Stimulated activated naive B cell treated with anti-CD40 and anti-IgM and Interleukin-4, amounts not matched to agents 10 μg/mL and 1 μg/mL and 100 μg/mL, for 72 hours (primary cell): ENCODE results near the gene MLPH.

ENCODE experiments used
- ATAC-seq, 2 donors: fragments of 150-1000 bp; cut with Tn5 transposase; replicated peaks; 2 replicates each; pipeline ENCODE4 v1.10.0; 2021; ENCODE audit warnings: moderate library complexity in 1 of 2
- DNase-seq: peaks from one replicate; pipeline ENCODE4 v3.0.0; 2021
- H3K27ac Mint-ChIP-seq: one replicate; pipeline ENCODE4 v1.8.0; 2022; ENCODE audit warnings: mild to moderate bottlenecking, mixed read lengths
- H3K27me3 Mint-ChIP-seq, 2 donors: one replicate each; pipeline ENCODE4 v1.8.0; 2022; ENCODE audit warnings: mixed read lengths in 2 of 2
- H3K36me3 Mint-ChIP-seq, 2 donors: one replicate each; pipeline ENCODE4 v1.8.0; 2022; ENCODE audit warnings: mixed read lengths in 2 of 2, mild to moderate bottlenecking in 1 of 2
- H3K4me1 Mint-ChIP-seq, 2 donors: one replicate each; pipeline ENCODE4 v1.8.0; 2022; ENCODE audit warnings: mixed read lengths in 2 of 2, mild to moderate bottlenecking in 1 of 2
- H3K4me3 Mint-ChIP-seq, 2 donors: one replicate each; pipeline ENCODE4 v1.8.0; 2022; ENCODE audit warnings: mild to moderate bottlenecking in 2 of 2, mixed read lengths in 2 of 2, moderate library complexity in 1 of 2
- H3K9me3 Mint-ChIP-seq, 2 donors: one replicate each; pipeline ENCODE4 v1.8.0; 2022; ENCODE audit warnings: mixed read lengths in 2 of 2, mild to moderate bottlenecking in 1 of 2

MLPH gene

GRCh38 chr2:237507512-237507911 is 20.5 kb downstream of the MLPH start:
- no peak for ATAC-seq
- no peaks in the 10 kb centered on the region for H3K9me3 Mint-ChIP-seq
- H3K27me3 Mint-ChIP-seq, result peaks cover 30 to 43% of the 10 kb centered on the region in 2 donors
- no peaks in the 10 kb centered on the region for H3K36me3 Mint-ChIP-seq
- no peak overlapping the region for H3K4me3 Mint-ChIP-seq
- no peak for DNase-seq
- no peak overlapping the region for H3K27ac Mint-ChIP-seq
- no peaks in the 10 kb centered on the region for H3K4me1 Mint-ChIP-seq

GRCh38 chr2:237508361-237508760 is 21.3 kb downstream of the MLPH start:
- DNase-seq, result no peak
- Mint-ChIP-seq H3K27ac (no peak overlapping the region), H3K4me1 (no peaks in the 10 kb centered on the region), H3K4me3 (no peak overlapping the region), H3K36me3 (no peaks in the 10 kb centered on the region), H3K27me3 (peaks cover 28 to 43% of the 10 kb centered on the region in 2 donors), H3K9me3 (no peaks in the 10 kb centered on the region)
- no peak for ATAC-seq

GRCh38 chr2:237509151-237509550 is 22.1 kb downstream of the MLPH start:
- Mint-ChIP-seq H3K36me3 (no peaks in the 10 kb centered on the region), H3K4me1 (no peaks in the 10 kb centered on the region), H3K9me3 (no peaks in the 10 kb centered on the region), H3K27ac (no peak overlapping the region), H3K27me3 (peaks cover 23 to 43% of the 10 kb centered on the region in 2 donors), H3K4me3 (no peak overlapping the region)
- no peak for DNase-seq
- no peak for ATAC-seq

DNA sequence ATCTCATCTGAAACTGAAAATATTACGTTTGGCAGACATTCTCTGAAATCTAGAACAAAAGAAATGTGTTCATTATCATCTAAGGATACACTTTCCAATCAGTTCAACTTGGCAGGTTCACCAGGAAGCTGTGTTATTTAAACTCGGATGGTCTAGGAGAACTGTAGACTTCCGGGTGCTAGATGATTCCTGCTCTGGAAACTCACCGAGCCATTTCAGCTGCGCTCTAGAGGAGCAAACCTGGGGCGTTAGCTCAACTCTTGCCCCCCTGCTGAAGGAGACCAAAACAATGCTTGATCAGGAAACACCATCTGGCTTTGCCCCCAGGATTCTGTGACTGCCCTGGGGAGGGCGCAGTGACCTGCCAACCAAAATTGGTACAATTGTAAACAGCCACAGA is 22.9 kb downstream of the MLPH start:
- Mint-ChIP-seq H3K27me3 (peaks cover 19 to 38% of the 10 kb centered on the region in 2 donors), H3K4me1 (no peaks in the 10 kb centered on the region), H3K4me3 (no peak overlapping the region), H3K27ac (no peak overlapping the region), H3K36me3 (no peaks in the 10 kb centered on the region), H3K9me3 (no peaks in the 10 kb centered on the region)
- DNase-seq, result no peak
- no peak for ATAC-seq

DNA sequence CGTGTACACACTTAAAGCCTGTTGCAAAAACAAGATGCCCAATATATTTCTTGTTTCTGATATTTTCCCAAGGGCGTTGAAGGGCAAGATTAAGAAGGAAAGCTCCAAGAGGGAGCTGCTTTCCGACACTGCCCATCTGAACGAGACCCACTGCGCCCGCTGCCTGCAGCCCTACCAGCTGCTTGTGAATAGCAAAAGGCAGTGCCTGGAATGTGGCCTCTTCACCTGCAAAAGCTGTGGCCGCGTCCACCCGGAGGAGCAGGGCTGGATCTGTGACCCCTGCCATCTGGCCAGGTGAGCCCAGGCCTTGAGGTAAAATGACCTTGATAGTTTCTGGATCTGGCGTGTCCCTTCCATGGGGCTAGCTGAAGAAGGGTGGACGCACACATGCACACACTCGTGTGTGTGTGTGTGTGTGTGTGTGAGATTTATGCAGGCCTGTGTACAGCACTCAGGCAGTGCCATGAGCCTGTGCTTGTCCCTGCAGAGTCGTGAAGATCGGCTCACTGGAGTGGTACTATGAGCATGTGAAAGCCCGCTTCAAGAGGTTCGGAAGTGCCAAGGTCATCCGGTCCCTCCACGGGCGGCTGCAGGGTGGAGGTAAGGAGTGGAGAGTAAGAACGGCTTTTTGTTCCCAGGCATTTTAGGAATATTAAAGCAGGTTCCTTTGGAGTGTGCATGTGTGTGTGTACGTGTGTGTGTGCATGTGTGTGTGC is 23.6 kb downstream of the MLPH start:
- H3K27me3 Mint-ChIP-seq, result peaks cover 16 to 30% of the 10 kb centered on the region in 2 donors
- ATAC-seq, result no peak
- no peak overlapping the region for H3K4me3 Mint-ChIP-seq
- no peaks in the 10 kb centered on the region for H3K9me3 Mint-ChIP-seq
- no peaks in the 10 kb centered on the region for H3K4me1 Mint-ChIP-seq
- H3K27ac Mint-ChIP-seq, result no peak overlapping the region
- DNase-seq, result no peak
- H3K36me3 Mint-ChIP-seq, result no peaks in the 10 kb centered on the region

- Mint-ChIP-seq H3K4me3 (no peak overlapping the region), H3K9me3 (no peaks in the 10 kb centered on the region), H3K27ac (no peak overlapping the region), H3K27me3 (peaks cover 15 to 23% of the 10 kb centered on the region in 2 donors), H3K4me1 (no peaks in the 10 kb centered on the region), H3K36me3 (no peaks in the 10 kb centered on the region)
- DNase-seq (no peak), ATAC-seq (no peak)
Observed at GRCh38 chr2:237511433-237511832, 24.4 kb downstream of the MLPH start.

DNA sequence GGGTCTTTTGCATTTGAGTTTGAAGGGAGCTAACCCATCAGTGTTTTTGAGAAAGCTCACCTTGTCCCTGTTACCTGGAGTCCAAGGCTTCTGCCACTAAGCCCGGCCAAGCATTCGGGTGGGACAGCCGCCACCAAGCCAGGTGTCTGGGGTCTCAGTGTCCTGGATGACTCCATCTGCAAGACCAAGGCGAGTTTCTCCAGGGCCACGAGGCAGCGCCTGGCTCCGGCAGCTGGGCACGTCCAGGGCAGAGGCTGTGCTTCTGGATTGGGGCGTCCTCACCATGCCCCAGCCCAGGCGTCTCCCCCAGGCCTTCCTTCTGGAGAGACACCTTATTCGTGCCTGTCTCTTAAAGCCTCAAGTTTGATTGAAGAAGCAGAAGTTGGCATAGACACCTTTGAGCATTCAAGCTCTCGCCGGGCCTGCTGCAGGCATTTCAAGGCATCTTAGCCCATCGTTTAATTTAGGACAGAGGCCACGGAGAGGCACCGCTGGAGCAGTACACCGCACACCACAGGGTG is 24.9 kb downstream of the MLPH start:
- peaks cover 15 to 25% of the 10 kb centered on the region in 2 donors for H3K27me3 Mint-ChIP-seq
- H3K4me3 Mint-ChIP-seq, result no peak overlapping the region
- no peaks in the 10 kb centered on the region for H3K36me3 Mint-ChIP-seq

GRCh38 chr2:237512774-237513466 is 25.9 kb downstream of the MLPH start:
- Mint-ChIP-seq H3K27ac (no peak overlapping the region), H3K27me3 (peaks cover 15 to 26% of the 10 kb centered on the region in 2 donors), H3K9me3 (peaks cover 3 to 5% of the 10 kb centered on the region in 2 donors), H3K4me1 (no peaks in the 10 kb centered on the region), H3K36me3 (no peaks in the 10 kb centered on the region), H3K4me3 (no peak overlapping the region)
- ATAC-seq (peak; percentile 89 to 92), DNase-seq (peak; percentile 59)

More for the DNA sequence above, 24.9 kb downstream of the MLPH start:
- Mint-ChIP-seq H3K9me3 (peaks cover 0 to 2% of the 10 kb centered on the region in 2 donors), H3K4me1 (no peaks in the 10 kb centered on the region), H3K27ac (no peak overlapping the region)
- DNase-seq, result no peak
- no peak for ATAC-seq

DNA sequence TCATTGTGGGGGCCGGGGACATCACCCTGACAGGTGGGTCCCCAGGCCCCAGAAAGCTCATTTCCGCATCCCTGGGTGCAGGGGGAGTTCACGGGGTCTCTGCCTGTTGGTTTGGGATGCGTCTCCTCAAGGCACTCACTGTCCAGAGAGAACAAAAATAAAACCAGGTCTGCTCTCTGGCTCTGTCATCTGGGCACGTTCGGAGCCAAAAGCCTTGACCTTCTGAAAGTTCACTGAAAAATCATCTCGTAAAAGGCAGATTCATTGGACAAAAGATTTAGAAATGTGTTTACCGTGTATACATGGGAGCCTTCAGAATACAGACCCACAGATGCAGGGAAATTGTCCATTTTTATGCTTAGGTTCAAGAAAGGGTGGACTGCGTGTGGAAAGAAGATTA is 26.6 kb downstream of the MLPH start:
- no peaks in the 10 kb centered on the region for H3K4me1 Mint-ChIP-seq
- ATAC-seq, result no peak

DNA sequence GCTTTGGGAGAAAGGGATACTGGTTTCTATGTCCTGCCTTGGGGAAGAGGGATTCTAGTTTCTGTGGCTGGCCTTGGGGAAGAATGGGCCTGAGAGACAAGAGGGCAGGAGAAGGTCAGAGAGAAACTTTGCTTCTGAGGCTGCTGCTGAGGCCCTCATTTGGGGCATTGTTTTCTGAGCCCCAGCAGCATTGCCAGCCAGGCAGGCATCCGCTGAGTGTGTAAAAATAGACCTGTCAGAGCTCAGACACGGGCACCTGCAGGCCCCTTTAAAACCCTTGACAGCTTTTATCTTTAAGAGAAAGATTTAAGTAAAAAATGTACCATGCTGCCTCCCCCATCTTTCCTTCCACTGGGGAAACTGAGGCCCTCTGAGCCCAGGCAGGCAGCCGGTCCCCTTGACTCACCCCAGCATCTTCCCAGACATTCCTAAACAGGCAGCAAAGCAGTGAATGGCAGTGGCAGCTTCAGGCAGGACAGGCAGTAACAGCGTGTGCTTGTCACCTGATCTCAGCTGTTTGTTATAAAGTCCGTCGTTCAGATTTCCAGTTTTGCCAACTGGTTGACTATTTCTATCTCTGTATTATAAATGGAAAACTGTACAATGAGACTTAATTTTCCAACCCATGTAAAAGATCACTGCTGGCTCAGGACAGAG is 27.6 kb downstream of the MLPH start:
- ATAC-seq, result no peak

More for the DNA sequence above, 26.6 kb downstream of the MLPH start:
- peaks cover 3 to 5% of the 10 kb centered on the region in 2 donors for H3K9me3 Mint-ChIP-seq
- peaks cover 9 to 18% of the 10 kb centered on the region in 2 donors for H3K27me3 Mint-ChIP-seq
- DNase-seq, result no peak
- H3K36me3 Mint-ChIP-seq, result no peaks in the 10 kb centered on the region
- H3K27ac Mint-ChIP-seq, result no peak overlapping the region
- H3K4me3 Mint-ChIP-seq, result no peak overlapping the region

GRCh38 chr2:237515166-237515565 is 28.1 kb downstream of the MLPH start:
- DNase-seq, result no peak
- no peak overlapping the region for H3K27ac Mint-ChIP-seq

More for the DNA sequence above, 27.6 kb downstream of the MLPH start:
- DNase-seq, result no peak
- no peak overlapping the region for H3K4me3 Mint-ChIP-seq
- no peaks in the 10 kb centered on the region for H3K4me1 Mint-ChIP-seq
- H3K36me3 Mint-ChIP-seq, result no peaks in the 10 kb centered on the region
- H3K27me3 Mint-ChIP-seq, result peaks cover 7 to 15% of the 10 kb centered on the region in 2 donors
- no peak overlapping the region for H3K27ac Mint-ChIP-seq
- peaks cover 3 to 5% of the 10 kb centered on the region in 2 donors for H3K9me3 Mint-ChIP-seq

GRCh38 chr2:237515621-237516275 is 28.7 kb downstream of the MLPH start:
- peaks cover 3 to 5% of the 10 kb centered on the region in 2 donors for H3K9me3 Mint-ChIP-seq
- no peak for DNase-seq
- no peaks in the 10 kb centered on the region for H3K4me1 Mint-ChIP-seq
- no peak overlapping the region for H3K27ac Mint-ChIP-seq
- ATAC-seq, result no peak
- peaks cover 5 to 13% of the 10 kb centered on the region in 2 donors for H3K27me3 Mint-ChIP-seq
- H3K36me3 Mint-ChIP-seq, result no peaks in the 10 kb centered on the region
- H3K4me3 Mint-ChIP-seq, result no peak overlapping the region

More at GRCh38 chr2:237515166-237515565, 28.1 kb downstream of the MLPH start:
- Mint-ChIP-seq H3K36me3 (no peaks in the 10 kb centered on the region), H3K4me1 (no peaks in the 10 kb centered on the region), H3K9me3 (peaks cover 3 to 5% of the 10 kb centered on the region in 2 donors), H3K4me3 (no peak overlapping the region), H3K27me3 (peaks cover 7 to 15% of the 10 kb centered on the region in 2 donors)
- no peak for ATAC-seq

DNA sequence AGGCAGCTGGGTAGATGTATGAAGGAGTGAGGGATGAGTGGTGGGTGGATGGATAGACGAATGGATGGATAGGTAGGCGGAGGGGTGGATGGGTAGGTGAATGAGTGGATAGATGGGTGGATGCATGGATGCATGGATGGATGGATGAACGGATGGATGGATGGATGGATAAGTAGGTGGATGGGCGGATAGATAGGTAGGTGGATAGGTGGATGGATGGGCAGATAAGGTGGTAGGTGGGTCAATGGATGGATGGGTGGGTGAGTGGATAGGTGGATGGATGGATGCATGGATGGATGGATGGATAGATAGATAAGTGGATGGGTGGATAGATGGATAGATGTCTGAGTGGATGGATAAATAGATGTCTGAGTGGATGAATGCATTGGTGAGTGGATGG is 30.1 kb downstream of the MLPH start:
- no peak overlapping the region for H3K4me3 Mint-ChIP-seq
- H3K9me3 Mint-ChIP-seq, result peaks cover 3 to 5% of the 10 kb centered on the region in 2 donors
- H3K36me3 Mint-ChIP-seq, result no peaks in the 10 kb centered on the region
- ATAC-seq (no peak), DNase-seq (no peak)
- no peak overlapping the region for H3K27ac Mint-ChIP-seq
- no peaks in the 10 kb centered on the region for H3K4me1 Mint-ChIP-seq
- peaks cover 3 to 9% of the 10 kb centered on the region in 2 donors for H3K27me3 Mint-ChIP-seq

DNA sequence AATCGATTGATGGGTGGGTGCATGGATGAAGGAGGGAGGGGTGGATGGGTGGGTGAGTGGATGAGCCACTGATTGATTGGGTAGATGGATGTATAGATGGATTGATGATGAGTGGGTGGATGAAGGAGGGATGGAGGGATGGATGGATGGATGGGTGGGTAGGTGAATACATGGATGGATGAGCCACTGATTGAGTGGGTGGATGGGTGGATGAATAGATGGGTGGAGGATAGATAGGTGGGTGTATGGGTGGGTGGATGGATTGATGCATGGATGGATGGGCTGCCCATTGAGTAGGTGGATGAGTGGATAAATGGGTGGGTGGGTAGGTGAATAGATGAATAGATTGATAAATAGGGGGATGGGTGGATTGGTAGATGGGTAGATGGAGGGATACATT is 30.9 kb downstream of the MLPH start:
- Mint-ChIP-seq H3K9me3 (peaks cover 3 to 5% of the 10 kb centered on the region in 2 donors), H3K27ac (no peak overlapping the region), H3K36me3 (no peaks in the 10 kb centered on the region), H3K27me3 (peaks cover 3 to 9% of the 10 kb centered on the region in 2 donors), H3K4me3 (no peak overlapping the region), H3K4me1 (no peaks in the 10 kb centered on the region)
- ATAC-seq (no peak), DNase-seq (no peak)
